GM21390 (cell line): ENCODE measurements around the gene OLIG2.

Source experiments
- ATAC-seq: cut with Tn5 transposase; IDR thresholded peaks from one replicate; pipeline ENCODE4 v1.9.1; 2021; ENCODE audit not compliant: unreplicated experiment

Gene OLIG2

GRCh38 chr21:33019885-33020557 lies 5.7 kb upstream of the OLIG2 start:
- no peak for ATAC-seq

DNA sequence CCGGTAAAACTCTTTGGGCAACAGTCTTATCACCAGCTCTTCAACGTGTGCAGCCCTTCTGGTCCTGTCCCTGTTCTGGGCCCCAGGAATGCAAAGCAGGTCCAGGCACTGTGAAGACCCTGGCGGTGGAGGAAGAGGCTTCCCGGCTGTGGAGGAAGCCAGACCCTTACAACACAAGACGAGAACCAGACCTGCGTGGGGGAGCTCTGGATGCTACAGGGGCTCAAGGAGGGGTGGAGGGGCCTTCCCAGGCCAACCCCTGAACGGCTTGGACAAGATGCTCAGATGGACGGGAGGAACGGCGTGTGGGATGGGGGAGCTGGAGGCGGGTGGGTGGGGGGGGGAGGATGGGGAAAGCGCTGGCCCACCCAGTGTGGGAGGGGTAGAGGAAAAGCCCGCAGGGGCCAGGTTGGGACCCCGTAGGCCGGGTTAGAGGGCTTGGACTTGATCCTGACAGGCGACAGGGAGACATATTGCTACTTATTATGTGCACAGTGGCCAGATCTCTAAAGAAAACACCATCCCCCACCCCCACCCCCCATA lies 5.1 kb upstream of the OLIG2 start:
- no peak for ATAC-seq

GRCh38 chr21:33021150-33021549 lies 4.6 kb upstream of the OLIG2 start:
- no peak for ATAC-seq

DNA sequence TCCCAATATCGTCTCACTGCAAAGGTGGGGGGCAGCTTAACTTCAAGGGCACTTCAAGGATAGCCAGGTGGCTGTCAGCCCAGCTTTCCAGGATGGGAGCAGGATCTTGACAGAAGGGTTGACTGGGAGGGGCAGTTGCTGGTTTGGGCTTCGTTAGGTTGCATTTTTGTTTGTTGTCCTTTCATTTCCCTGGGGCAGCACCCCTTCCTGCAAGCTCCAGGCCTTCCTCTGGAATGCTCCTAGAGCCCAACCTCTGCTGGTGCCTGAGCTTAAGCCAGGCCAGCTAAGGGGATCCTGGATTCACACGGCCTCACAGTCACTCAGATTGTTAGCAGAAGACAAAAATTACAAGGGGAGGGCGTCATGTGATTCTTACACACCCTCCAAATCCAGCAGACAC lies 4.1 kb upstream of the OLIG2 start:
- no peak for ATAC-seq

GRCh38 chr21:33022489-33022827 lies 3.3 kb upstream of the OLIG2 start:
- ATAC-seq, result no peak

DNA sequence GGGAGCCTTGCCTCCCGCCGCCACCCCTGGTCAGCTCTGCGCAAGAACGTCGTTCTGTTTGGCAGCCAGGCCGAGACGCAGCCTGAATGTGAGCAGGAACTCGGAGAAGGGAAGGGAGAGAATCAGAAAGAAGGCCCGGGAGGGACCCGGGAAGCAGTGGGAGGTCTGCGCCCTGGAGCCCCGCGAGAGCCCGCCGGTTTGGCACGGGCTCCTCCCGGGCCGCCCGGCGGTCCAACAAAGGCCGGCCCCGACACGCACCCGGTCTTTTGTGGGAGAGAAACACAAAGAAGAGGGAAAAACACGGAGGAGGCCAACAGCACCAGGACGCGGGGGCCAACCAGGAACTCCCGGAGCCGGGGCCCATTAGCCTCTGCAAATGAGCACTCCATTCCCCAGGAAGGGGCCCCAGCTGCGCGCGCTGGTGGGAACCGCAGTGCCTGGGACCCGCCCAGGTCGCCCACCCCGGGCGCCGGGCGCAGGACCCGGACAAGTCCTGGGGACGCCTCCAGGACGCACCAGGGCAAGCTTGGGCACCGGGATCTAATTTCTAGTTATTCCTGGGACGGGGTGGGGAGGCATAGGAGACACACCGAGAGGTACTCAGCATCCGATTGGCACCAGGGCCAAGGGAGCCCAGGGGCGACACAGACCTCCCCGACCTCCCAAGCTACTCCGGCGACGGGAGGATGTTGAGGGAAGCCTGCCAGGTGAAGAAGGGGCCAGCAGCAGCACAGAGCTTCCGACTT lies 2.7 kb upstream of the OLIG2 start:
- no peak for ATAC-seq

- no peak for ATAC-seq
These were observed 2.0 kb upstream of the OLIG2 start for GRCh38 chr21:33023574-33024200.

- no peak for ATAC-seq
These were observed 1.3 kb upstream of the OLIG2 start for GRCh38 chr21:33024201-33025103.

- no peak for ATAC-seq
These were observed 638 bp upstream of the OLIG2 start for GRCh38 chr21:33025106-33025488.

DNA sequence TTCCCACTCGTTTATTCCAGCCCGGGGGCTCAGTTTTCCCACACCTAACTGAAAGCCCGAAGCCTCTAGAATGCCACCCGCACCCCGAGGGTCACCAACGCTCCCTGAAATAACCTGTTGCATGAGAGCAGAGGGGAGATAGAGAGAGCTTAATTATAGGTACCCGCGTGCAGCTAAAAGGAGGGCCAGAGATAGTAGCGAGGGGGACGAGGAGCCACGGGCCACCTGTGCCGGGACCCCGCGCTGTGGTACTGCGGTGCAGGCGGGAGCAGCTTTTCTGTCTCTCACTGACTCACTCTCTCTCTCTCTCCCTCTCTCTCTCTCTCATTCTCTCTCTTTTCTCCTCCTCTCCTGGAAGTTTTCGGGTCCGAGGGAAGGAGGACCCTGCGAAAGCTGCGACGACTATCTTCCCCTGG lies 716 bp downstream of the OLIG2 start:
- no peak for ATAC-seq

DNA sequence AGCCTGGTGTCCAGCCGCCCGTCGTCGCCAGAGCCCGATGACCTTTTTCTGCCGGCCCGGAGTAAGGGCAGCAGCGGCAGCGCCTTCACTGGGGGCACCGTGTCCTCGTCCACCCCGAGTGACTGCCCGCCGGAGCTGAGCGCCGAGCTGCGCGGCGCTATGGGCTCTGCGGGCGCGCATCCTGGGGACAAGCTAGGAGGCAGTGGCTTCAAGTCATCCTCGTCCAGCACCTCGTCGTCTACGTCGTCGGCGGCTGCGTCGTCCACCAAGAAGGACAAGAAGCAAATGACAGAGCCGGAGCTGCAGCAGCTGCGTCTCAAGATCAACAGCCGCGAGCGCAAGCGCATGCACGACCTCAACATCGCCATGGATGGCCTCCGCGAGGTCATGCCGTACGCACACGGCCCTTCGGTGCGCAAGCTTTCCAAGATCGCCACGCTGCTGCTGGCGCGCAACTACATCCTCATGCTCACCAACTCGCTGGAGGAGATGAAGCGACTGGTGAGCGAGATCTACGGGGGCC lies 1.2 kb downstream of the OLIG2 start:
- no peak for ATAC-seq

DNA sequence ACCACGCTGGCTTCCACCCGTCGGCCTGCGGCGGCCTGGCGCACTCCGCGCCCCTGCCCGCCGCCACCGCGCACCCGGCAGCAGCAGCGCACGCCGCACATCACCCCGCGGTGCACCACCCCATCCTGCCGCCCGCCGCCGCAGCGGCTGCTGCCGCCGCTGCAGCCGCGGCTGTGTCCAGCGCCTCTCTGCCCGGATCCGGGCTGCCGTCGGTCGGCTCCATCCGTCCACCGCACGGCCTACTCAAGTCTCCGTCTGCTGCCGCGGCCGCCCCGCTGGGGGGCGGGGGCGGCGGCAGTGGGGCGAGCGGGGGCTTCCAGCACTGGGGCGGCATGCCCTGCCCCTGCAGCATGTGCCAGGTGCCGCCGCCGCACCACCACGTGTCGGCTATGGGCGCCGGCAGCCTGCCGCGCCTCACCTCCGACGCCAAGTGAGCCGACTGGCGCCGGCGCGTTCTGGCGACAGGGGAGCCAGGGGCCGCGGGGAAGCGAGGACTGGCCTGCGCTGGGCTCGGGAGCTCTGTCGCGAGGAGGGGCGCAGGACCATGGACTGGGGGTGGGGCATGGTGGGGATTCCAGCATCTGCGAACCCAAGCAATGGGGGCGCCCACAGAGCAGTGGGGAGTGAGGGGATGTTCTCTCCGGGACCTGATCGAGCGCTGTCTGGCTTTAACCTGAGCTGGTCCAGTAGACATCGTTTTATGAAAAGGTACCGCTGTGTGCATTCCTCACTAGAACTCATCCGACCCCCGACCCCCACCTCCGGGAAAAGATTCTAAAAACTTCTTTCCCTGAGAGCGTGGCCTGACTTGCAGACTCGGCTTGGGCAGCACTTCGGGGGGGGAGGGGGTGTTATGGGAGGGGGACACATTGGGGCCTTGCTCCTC lies 1.9 kb downstream of the OLIG2 start:
- ATAC-seq, result no peak

DNA sequence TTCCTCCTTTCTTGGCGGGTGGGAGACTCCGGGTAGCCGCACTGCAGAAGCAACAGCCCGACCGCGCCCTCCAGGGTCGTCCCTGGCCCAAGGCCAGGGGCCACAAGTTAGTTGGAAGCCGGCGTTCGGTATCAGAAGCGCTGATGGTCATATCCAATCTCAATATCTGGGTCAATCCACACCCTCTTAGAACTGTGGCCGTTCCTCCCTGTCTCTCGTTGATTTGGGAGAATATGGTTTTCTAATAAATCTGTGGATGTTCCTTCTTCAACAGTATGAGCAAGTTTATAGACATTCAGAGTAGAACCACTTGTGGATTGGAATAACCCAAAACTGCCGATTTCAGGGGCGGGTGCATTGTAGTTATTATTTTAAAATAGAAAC lies 2.5 kb downstream of the OLIG2 start:
- ATAC-seq, result no peak

GRCh38 chr21:33028773-33029384 lies 3.1 kb downstream of the OLIG2 start:
- no peak for ATAC-seq

DNA sequence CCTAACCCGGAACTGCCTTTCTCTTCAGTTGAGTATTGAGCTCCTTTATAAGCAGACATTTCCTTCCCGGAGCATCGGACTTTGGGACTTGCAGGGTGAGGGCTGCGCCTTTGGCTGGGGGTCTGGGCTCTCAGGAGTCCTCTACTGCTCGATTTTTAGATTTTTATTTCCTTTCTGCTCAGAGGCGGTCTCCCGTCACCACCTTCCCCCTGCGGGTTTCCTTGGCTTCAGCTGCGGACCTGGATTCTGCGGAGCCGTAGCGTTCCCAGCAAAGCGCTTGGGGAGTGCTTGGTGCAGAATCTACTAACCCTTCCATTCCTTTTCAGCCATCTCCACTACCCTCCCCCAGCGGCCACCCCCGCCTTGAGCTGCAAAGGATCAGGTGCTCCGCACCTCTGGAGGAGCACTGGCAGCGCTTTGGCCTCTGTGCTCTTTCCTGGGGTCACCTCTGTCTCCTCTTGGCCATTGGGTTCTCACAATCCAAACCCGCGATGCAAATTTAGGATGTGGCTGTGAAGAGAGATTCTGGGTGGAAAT lies 3.7 kb downstream of the OLIG2 start:
- no peak for ATAC-seq

- ATAC-seq, result no peak
These were observed 4.3 kb downstream of the OLIG2 start for GRCh38 chr21:33029975-33030461.

- no peak for ATAC-seq
These were observed 4.9 kb downstream of the OLIG2 start for GRCh38 chr21:33030633-33031032.

- ATAC-seq, result no peak
These were observed 5.6 kb downstream of the OLIG2 start for GRCh38 chr21:33031152-33031911.
